HG02981 (cell line): ENCODE results near the gene CTXN3.
A peak's percentile ranks its signal among the peaks of the same experiment; 100 is the strongest.

ENCODE experiments used
- ATAC-seq: cut with Tn5 transposase; IDR thresholded peaks from one replicate; pipeline ENCODE4 v1.9.1; 2021; ENCODE audit warnings: mild to moderate bottlenecking, moderate library complexity; ENCODE audit not compliant: unreplicated experiment

Gene CTXN3

GRCh38 chr5:127696683-127697082 lies 47.8 kb downstream of the CTXN3 start:
- ATAC-seq = no peak

GRCh38 chr5:127697894-127698600 lies 49.2 kb downstream of the CTXN3 start:
- no peak for ATAC-seq

- ATAC-seq = no peak
Measured at GRCh38 chr5:127699416-127699815, 50.5 kb downstream of the CTXN3 start.

- no peak for ATAC-seq
Measured at GRCh38 chr5:127700237-127700766, 51.4 kb downstream of the CTXN3 start.

- no peak for ATAC-seq
Measured at GRCh38 chr5:127702434-127702833, 53.6 kb downstream of the CTXN3 start.

- ATAC-seq = no peak
Measured at GRCh38 chr5:127702926-127703561, 54.2 kb downstream of the CTXN3 start, which contains the start of gene CCDC192. CCDC192 (plus strand) TSS chr5:127703391; CDS start chr5:127703446, 55 bp downstream.

GRCh38 chr5:127705120-127705892 lies 56.4 kb downstream of the CTXN3 start:
- peak; percentile 39 for ATAC-seq

GRCh38 chr5:127706691-127707090 lies 57.8 kb downstream of the CTXN3 start:
- no peak for ATAC-seq

- ATAC-seq = no peak
Measured at GRCh38 chr5:127707209-127707608, 58.3 kb downstream of the CTXN3 start.
